ENCODE results near the gene TECTB.

Gene TECTB

GRCh38 chr10:112348759-112349158, 65.6 kb downstream of the TECTB start:
- H3K4me3 ChIP-seq (ENCODE audit: low read length): no peak overlapping the region
- DNase-seq (ENCODE audit: low read depth): no peak
- TF ChIP-seq CTCF (conservative IDR thresholded peaks at IDR 0.05; ENCODE audit: low read depth, low read length): no peak

DNA sequence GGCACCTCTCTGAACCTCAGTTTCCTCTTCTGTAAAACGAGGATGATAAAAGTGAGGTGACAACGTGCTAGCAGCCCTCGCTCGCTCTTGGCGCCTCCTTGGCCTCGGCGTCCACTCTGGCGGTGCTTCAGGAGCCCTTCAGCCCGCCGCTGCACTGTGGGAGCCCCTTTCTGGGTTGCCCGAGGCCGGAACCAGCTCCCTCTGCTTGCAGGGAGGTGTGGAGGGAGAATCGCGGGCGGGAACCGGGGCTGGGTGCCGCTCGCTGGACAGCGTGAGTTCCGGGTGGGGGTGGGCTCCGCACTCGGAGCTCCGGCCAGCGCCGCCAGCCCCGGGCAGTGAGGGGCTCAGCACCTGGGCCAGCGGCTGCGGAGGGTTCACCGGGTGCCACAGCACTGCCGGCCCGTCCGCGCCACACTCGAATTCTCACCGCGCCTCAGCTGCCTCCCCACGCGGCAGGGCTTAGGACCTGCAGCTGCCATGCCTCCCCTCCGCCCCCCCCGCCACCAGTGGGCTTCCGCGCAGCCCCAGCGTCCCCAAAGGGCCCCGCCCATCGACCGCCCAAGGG, 66.4 kb downstream of the TECTB start:
- DNase-seq (ENCODE audit: low read depth): no peak
- no peak for TF ChIP-seq CTCF (conservative IDR thresholded peaks at IDR 0.05; ENCODE audit: low read depth, low read length)
- H3K4me3 ChIP-seq (ENCODE audit: low read length): no peak overlapping the region

- H3K4me3 ChIP-seq (ENCODE audit: low read length): no peak overlapping the region
- no peak for TF ChIP-seq CTCF (conservative IDR thresholded peaks at IDR 0.05; ENCODE audit: low read depth, low read length)
- DNase-seq (ENCODE audit: low read depth): no peak
Measured at GRCh38 chr10:112351146-112351545, 67.9 kb downstream of the TECTB start.

DNA sequence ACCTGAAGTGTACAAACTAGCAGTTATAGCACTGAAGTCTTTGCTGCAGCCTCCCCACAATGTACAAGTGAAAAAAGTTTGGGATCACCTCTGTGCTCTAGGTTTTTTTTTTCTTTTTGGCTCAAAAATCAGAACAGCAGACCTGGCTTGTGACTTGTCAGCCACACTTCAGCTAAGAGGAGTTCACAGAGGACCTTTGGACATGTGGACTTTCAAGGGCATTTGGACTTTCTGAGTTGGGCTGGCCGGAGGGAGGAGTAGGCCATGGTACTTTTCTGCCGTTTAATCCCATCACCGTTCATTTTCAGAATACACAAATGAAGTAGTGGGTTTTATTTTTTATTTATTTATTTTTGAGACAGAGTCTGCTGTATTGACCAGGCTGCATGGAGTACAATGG, 68.8 kb downstream of the TECTB start:
- no peak for TF ChIP-seq CTCF (conservative IDR thresholded peaks at IDR 0.05; ENCODE audit: low read depth, low read length)
- H3K4me3 ChIP-seq (ENCODE audit: low read length): no peak overlapping the region
- DNase-seq (ENCODE audit: low read depth): no peak

DNA sequence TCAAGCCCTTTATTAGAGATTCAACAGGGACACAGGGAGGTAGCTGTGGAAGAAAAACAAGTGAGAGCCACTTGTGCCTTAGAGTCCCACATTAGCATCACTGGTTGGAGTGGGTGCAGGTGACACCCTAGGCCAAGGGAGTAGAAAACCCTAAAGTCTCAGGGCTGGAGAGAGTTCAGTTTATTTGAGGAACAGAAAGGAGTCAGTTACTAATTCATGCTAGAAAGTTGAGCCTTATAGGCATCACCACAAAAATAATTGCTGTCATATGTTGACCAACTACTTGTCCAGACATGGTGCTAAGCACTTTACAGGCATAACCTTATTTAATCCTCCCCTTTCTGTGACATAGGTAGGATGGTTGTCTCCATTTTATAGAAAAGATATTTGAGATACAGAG, 69.8 kb downstream of the TECTB start:
- DNase-seq (ENCODE audit: low read depth): no peak
- TF ChIP-seq CTCF (conservative IDR thresholded peaks at IDR 0.05; ENCODE audit: low read depth, low read length): no peak
- no peak overlapping the region for H3K4me3 ChIP-seq (ENCODE audit: low read length)
